Panc1 (cell line): ENCODE measurements around the gene MYCBP2. TPM values are rescaled to one million over a fixed set of nuclear protein-coding genes. Genes with fewer than 3 reads are reported as not detected.

ENCODE experiments used
- ATAC-seq: fragments of 200-7000 bp; cut with Tn5 transposase; 2 replicates; pipeline ENCODE4 v1.9.1; 2020; ENCODE audit warnings: mild to moderate bottlenecking, moderate library complexity
- BruUV-seq: library from RNA; stranded (reverse); fragments of 400-500 nt; replicated peaks from 2 replicates; lab custom pipeline; 2021; lab: Mats Ljungman, UMichigan
- CTCF ChIA-PET: fragments of 300-600 bp; sonication (Branson Sonifier 250); formaldehyde crosslinking; loops from one replicate; lab custom pipeline; 2022; ENCODE audit warnings: antibody characterized with exemption; lab: Charles Lee
- POLR2A ChIA-PET: fragments of 300-600 bp; sonication (Branson Sonifier 250); formaldehyde crosslinking; loops from one replicate; lab custom pipeline; 2022; ENCODE audit warnings: antibody characterized with exemption; lab: Charles Lee
- DNase-seq: peaks from one replicate; pipeline ENCODE4 v3.0.0-alpha.2; 2010; ENCODE audit warnings: low read depth, low spot score
- H3K27ac ChIP-seq: 2 replicates; pipeline ENCODE4 v1.5.1; 2011; ENCODE audit warnings: mild to moderate bottlenecking, low read length, inconsistent platforms
- H3K27me3 ChIP-seq: fragments of 200-500 bp; sonication (Bioruptor generic); 2 replicates; pipeline ENCODE4 v1.6.0; 2014; ENCODE audit warnings: low read length, inconsistent platforms; ENCODE audit not compliant: control insufficient read depth, insufficient read depth
- H3K36me3 ChIP-seq: fragments of 200-500 bp; sonication (Bioruptor generic); 2 replicates; pipeline ENCODE4 v1.5.1; 2014; ENCODE audit warnings: inconsistent platforms, mild to moderate bottlenecking, low read length, moderate library complexity; ENCODE audit not compliant: control insufficient read depth, insufficient read depth
- H3K4me1 ChIP-seq: 2 replicates; pipeline ENCODE4 v1.5.1; 2011; ENCODE audit warnings: inconsistent platforms, mild to moderate bottlenecking, low read length, moderate library complexity; ENCODE audit not compliant: control insufficient read depth, insufficient read depth
- H3K4me3 ChIP-seq, 2 experiments: 2 replicates each; pipeline ENCODE4 v1.5.1; 2011 to 2012; ENCODE audit warnings: low read depth in 2 of 2, low read length in 2 of 2, mild to moderate bottlenecking in 2 of 2, inconsistent platforms in 1 of 2, moderate library complexity in 1 of 2
- H3K9me3 ChIP-seq: fragments of 200-500 bp; sonication (Bioruptor generic); 2 replicates; pipeline ENCODE4 v1.5.1; 2014; ENCODE audit warnings: low read depth, mild to moderate bottlenecking, inconsistent platforms, low read length, moderate library complexity; ENCODE audit not compliant: control insufficient read depth, insufficient read depth
- CTCF ChIP-seq: fragments of 450-650 bp; IDR thresholded peaks from 2 replicates; pipeline ENCODE4 v1.5.1; 2017; ENCODE audit warnings: mild to moderate bottlenecking
- POLR2AphosphoS5 ChIP-seq: IDR thresholded peaks from 2 replicates; pipeline ENCODE4 v1.6.1; 2012; ENCODE audit warnings: mild to moderate bottlenecking, low read depth, low read length, moderate library complexity
- SIN3A ChIP-seq: IDR thresholded peaks from 2 replicates; pipeline ENCODE4 v1.6.1; 2012; ENCODE audit warnings: low read depth, mild to moderate bottlenecking, low read length, moderate library complexity, borderline replicate concordance; ENCODE audit not compliant: insufficient read depth
- TCF7L2 ChIP-seq: IDR thresholded peaks from 2 replicates; pipeline ENCODE4 v1.6.1; 2011; ENCODE audit warnings: mild to moderate bottlenecking, low read depth, low read length, inconsistent platforms
- in situ Hi-C: cut with HindIII; loops from 2 replicates; pipeline ENCODE4 v1.10.0; 2016; ENCODE audit warnings: low sequenced_read_pairs, low pct_unique_long_range_greater_than_20kb
- intact Hi-C: fragments of 100-400 bp; cut with micrococcal nuclease; formaldehyde crosslinking; loops from one replicate; pipeline ENCODE4 v1.10.0; 2022; ENCODE audit not compliant: unreplicated experiment
- total RNA-seq: library from RNA; stranded (reverse); gene quantifications from one replicate; pipeline ENCODE4 v1.2.1, GENCODE V29; 2021; ENCODE audit not compliant: unreplicated experiment
- TF ChIP-seq, protein P1 (sequence below), 2 experiments: IDR thresholded peaks; 2 replicates each; pipeline ENCODE4 v1.6.1; 2011 to 2012; ENCODE audit warnings: low read depth in 2 of 2, control low read depth in 1 of 2, low read length in 1 of 2, mild to moderate bottlenecking in 1 of 2, moderate library complexity in 1 of 2; ENCODE audit not compliant: insufficient read depth in 1 of 2

Gene MYCBP2
- total RNA-seq, 1 experiment from 2014 or later = 41.4 TPM

DNA sequence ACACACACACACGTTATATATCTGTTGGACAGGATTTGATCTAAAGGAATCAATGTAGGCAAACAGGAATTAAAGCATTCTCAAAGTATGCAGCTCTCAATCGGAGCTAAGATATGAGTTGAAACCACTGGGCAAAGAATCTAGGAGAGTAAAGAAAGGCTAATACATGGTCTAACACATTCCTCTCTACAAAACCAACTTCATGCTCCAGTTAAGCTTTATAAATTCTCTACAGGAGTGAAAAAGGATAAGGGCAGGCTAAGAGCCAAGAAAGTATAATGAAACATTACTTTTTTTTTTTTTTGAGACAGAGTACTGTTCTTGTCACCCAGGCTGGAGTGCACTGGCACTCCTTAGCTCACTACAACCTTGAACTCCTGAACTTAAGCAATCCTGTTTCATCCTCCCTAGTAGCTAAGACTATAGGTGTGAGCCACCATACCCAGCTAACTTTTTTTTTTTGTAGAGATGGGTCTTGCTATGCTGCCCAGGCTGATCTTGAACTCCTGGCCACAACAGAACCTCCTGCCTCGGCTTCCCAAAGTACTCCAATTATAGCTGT, 310.6 kb downstream of the MYCBP2 start:
- peaks cover 32% of the 10 kb centered on the region for H3K36me3 ChIP-seq
- POLR2A ChIA-PET = interaction anchor here (0.7 kb wide), 1 partner anchor 25 kb away, joined by 6 read pairs; no protein-coding TSS in a partner anchor
- DNase-seq (no peak), ATAC-seq (no peak)
- H3K9me3 ChIP-seq = no peaks in the 10 kb centered on the region
- H3K4me1 ChIP-seq = no peaks in the 10 kb centered on the region
- H3K27me3 ChIP-seq = no peaks in the 10 kb centered on the region
- no peak overlapping the region for H3K27ac ChIP-seq
- no peak overlapping the region for H3K4me3 ChIP-seq
- CTCF ChIA-PET = interaction anchor here (0.6 kb wide), 1 partner anchor 1512 kb away, joined by 3 read pairs; no protein-coding TSS in a partner anchor
- in situ Hi-C loops (no loop called here), intact Hi-C loops (no loop called here)
- no TSS peak for BruUV-seq
- TF ChIP-seq POLR2AphosphoS5 = no peak
- TF ChIP-seq, protein P1, sequence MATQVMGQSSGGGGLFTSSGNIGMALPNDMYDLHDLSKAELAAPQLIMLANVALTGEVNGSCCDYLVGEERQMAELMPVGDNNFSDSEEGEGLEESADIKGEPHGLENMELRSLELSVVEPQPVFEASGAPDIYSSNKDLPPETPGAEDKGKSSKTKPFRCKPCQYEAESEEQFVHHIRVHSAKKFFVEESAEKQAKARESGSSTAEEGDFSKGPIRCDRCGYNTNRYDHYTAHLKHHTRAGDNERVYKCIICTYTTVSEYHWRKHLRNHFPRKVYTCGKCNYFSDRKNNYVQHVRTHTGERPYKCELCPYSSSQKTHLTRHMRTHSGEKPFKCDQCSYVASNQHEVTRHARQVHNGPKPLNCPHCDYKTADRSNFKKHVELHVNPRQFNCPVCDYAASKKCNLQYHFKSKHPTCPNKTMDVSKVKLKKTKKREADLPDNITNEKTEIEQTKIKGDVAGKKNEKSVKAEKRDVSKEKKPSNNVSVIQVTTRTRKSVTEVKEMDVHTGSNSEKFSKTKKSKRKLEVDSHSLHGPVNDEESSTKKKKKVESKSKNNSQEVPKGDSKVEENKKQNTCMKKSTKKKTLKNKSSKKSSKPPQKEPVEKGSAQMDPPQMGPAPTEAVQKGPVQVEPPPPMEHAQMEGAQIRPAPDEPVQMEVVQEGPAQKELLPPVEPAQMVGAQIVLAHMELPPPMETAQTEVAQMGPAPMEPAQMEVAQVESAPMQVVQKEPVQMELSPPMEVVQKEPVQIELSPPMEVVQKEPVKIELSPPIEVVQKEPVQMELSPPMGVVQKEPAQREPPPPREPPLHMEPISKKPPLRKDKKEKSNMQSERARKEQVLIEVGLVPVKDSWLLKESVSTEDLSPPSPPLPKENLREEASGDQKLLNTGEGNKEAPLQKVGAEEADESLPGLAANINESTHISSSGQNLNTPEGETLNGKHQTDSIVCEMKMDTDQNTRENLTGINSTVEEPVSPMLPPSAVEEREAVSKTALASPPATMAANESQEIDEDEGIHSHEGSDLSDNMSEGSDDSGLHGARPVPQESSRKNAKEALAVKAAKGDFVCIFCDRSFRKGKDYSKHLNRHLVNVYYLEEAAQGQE (IDR thresholded peaks at IDR 0.05; ENCODE audit: insufficient read depth in 1 of 2, low read depth in 2 of 2, low read length in 1 of 2) = no peak
- no peak for TF ChIP-seq TCF7L2
- no peak for TF ChIP-seq CTCF
- TF ChIP-seq SIN3A = no peak

GRCh38 chr13:77014906-77015685, 311.8 kb downstream of the MYCBP2 start:
- no peak overlapping the region for H3K4me3 ChIP-seq
- no TSS peak for BruUV-seq
- ATAC-seq = no peak
- ChIA-PET CTCF (no interaction called here), POLR2A (no interaction called here)
- H3K27me3 ChIP-seq = no peaks in the 10 kb centered on the region
- in situ Hi-C loops = no loop called here
- H3K4me1 ChIP-seq = no peaks in the 10 kb centered on the region
- TF ChIP-seq, protein P1 (IDR thresholded peaks at IDR 0.05; ENCODE audit: insufficient read depth in 1 of 2, low read depth in 2 of 2, low read length in 1 of 2) = no peak
- no peak for TF ChIP-seq SIN3A
- TF ChIP-seq POLR2AphosphoS5 = no peak
- no peak for TF ChIP-seq TCF7L2
- no peak for TF ChIP-seq CTCF
- peaks cover 31% of the 10 kb centered on the region for H3K36me3 ChIP-seq
- H3K27ac ChIP-seq = no peak overlapping the region
- intact Hi-C loops = no loop called here
- H3K9me3 ChIP-seq = no peaks in the 10 kb centered on the region
- no peak for DNase-seq
